Measurements from ENCODE around the gene GPT2.
"Not testable (repeated sequence)": the region's sequence is repeated elsewhere in the genome, so short reads cannot be mapped to it uniquely, and the experiment has no call there.

The GPT2 gene

GRCh38 chr16:46924402-46924801 is 40.2 kb downstream of the GPT2 start:
- DNase-seq, result no peak

GRCh38 chr16:46926470-46927225 is 42.5 kb downstream of the GPT2 start:
- DNase-seq, result no peak

GRCh38 chr16:46927273-46927672 is 43.1 kb downstream of the GPT2 start:
- DNase-seq, result no peak

GRCh38 chr16:46928811-46929210 is 44.6 kb downstream of the GPT2 start:
- no peak for DNase-seq

- DNase-seq, result peak; percentile 49
Observed at GRCh38 chr16:46929378-46930332, 45.5 kb downstream of the GPT2 start.

GRCh38 chr16:46930861-46931260 is 46.7 kb downstream of the GPT2 start:
- DNase-seq, result no peak

GRCh38 chr16:46932802-46933201 is 48.6 kb downstream of the GPT2 start:
- DNase-seq, result peak; percentile 23

- DNase-seq, result no peak
Observed at GRCh38 chr16:46937536-46937935, 53.4 kb downstream of the GPT2 start.

- DNase-seq, result not testable (repeated sequence)
Observed at GRCh38 chr16:46944713-46945112, 60.6 kb downstream of the GPT2 start.

- DNase-seq, result no peak
Observed at GRCh38 chr16:46947900-46948547, 63.9 kb downstream of the GPT2 start.

- no peak for DNase-seq
Observed at GRCh38 chr16:46948548-46949166, 64.5 kb downstream of the GPT2 start.

GRCh38 chr16:46949241-46949892 is 65.2 kb downstream of the GPT2 start:
- DNase-seq, result no peak

GRCh38 chr16:46950009-46950408 is 65.8 kb downstream of the GPT2 start:
- no peak for DNase-seq

- DNase-seq, result no peak
Observed at GRCh38 chr16:46954562-46954961, 70.4 kb downstream of the GPT2 start.

- peak; percentile 51 for DNase-seq
Observed at GRCh38 chr16:46961373-46962353, 77.5 kb downstream of the GPT2 start.

- DNase-seq, result no peak
Observed at GRCh38 chr16:46962629-46963028, 78.5 kb downstream of the GPT2 start.

GRCh38 chr16:46968063-46968435 is 83.9 kb downstream of the GPT2 start:
- no peak for DNase-seq

- DNase-seq, result no peak
Observed at GRCh38 chr16:46970089-46970488, 85.9 kb downstream of the GPT2 start.

- DNase-seq, result no peak
Observed at GRCh38 chr16:46971271-46971670, 87.1 kb downstream of the GPT2 start.

GRCh38 chr16:46972429-46973206 is 88.5 kb downstream of the GPT2 start:
- DNase-seq, result peak; percentile 29
